Thoracic aorta (tissue), 2 donors: Measurements from ENCODE around the gene REL. TPM values are rescaled to one million over a fixed set of nuclear protein-coding genes. Genes with fewer than 3 reads are reported as not detected.

ENCODE experiments used
- ATAC-seq: fragments of 150-250 bp; one replicate; pipeline ENCODE4 v1.8.0; 2017; ENCODE audit warnings: low read depth; ENCODE audit not compliant: insufficient number of reproducible peaks, low FRiP score
- DNase-seq: peaks from one replicate; pipeline ENCODE4 v3.0.0-alpha.2; 2020; ENCODE audit warnings: low spot score
- H3K27ac ChIP-seq, 2 donors: fragments of 200-600 bp; sonication (generic); 1 replicate in 1 of 2; 2 replicates in 1 of 2; pipeline ENCODE4 v1.5.1; 2016; ENCODE audit warnings: mild to moderate bottlenecking in 2 of 2, moderate library complexity in 2 of 2
- H3K27me3 ChIP-seq: fragments of 200-600 bp; sonication (generic); replicated peaks from 2 replicates; pipeline ENCODE4 v1.6.0; 2016; ENCODE audit warnings: mild to moderate bottlenecking; ENCODE audit not compliant: insufficient read depth
- H3K36me3 ChIP-seq: fragments of 200-600 bp; sonication (generic); one replicate; pipeline ENCODE4 v1.5.1; 2016
- H3K4me1 ChIP-seq, 2 donors: fragments of 200-600 bp; sonication (generic); 1 replicate in 1 of 2; 2 replicates in 1 of 2; pipeline versions ENCODE4 v1.5.1 to v1.6.0; 2016; ENCODE audit warnings: low read depth in 2 of 2, mild to moderate bottlenecking in 1 of 2; ENCODE audit not compliant: control insufficient read depth in 1 of 2
- H3K4me3 ChIP-seq: fragments of 200-600 bp; sonication (generic); 2 replicates; pipeline ENCODE4 v1.5.1; 2016; ENCODE audit warnings: mild to moderate bottlenecking
- H3K9me3 ChIP-seq: fragments of 200-600 bp; sonication (generic); 2 replicates; pipeline ENCODE4 v1.5.1; 2016
- total RNA-seq, 2 donors: library from RNA; depleted of rRNA; stranded (reverse); fragments of >200 nt; gene quantifications; one replicate each; pipeline versions ENCODE4 v1.1.0 to v1.2.3, GENCODE V29; 2016
- TF ChIP-seq, protein P1 (sequence below): fragments of 200-600 bp; sonication (generic); IDR thresholded peaks from one replicate; pipeline ENCODE4 v1.5.1; 2019; ENCODE audit warnings: antibody characterized with exemption

Gene REL
- total RNA-seq, 2 donors from 2014 or later = 15.7 to 26.9 TPM

DNA sequence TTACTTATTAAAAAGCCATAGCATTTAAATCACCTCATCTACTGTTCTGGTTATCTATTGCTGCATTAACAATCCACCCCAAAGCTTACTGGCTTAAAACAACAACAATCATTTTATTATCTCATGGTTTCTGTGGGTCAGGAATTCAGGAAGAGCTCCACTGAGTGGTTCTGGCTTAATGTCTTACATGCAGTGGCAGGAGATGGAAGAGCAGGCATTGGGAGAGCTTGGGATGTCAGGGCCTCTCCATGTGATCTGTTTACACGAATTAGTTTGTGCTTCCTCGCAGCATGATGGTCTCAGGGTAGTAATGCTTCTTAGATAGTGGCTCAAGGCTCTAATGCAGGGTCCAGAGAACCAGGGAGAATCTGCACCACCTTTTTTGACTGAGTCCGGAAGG, 14.4 kb upstream of the REL start:
- DNase-seq = no peak
- ATAC-seq = no peak
- no peak overlapping the region for H3K4me3 ChIP-seq
- H3K36me3 ChIP-seq = no peaks in the 10 kb centered on the region
- H3K9me3 ChIP-seq = no peaks in the 10 kb centered on the region
- H3K27ac ChIP-seq = no peak overlapping the region
- H3K27me3 ChIP-seq = no peaks in the 10 kb centered on the region
- TF ChIP-seq, protein P1, sequence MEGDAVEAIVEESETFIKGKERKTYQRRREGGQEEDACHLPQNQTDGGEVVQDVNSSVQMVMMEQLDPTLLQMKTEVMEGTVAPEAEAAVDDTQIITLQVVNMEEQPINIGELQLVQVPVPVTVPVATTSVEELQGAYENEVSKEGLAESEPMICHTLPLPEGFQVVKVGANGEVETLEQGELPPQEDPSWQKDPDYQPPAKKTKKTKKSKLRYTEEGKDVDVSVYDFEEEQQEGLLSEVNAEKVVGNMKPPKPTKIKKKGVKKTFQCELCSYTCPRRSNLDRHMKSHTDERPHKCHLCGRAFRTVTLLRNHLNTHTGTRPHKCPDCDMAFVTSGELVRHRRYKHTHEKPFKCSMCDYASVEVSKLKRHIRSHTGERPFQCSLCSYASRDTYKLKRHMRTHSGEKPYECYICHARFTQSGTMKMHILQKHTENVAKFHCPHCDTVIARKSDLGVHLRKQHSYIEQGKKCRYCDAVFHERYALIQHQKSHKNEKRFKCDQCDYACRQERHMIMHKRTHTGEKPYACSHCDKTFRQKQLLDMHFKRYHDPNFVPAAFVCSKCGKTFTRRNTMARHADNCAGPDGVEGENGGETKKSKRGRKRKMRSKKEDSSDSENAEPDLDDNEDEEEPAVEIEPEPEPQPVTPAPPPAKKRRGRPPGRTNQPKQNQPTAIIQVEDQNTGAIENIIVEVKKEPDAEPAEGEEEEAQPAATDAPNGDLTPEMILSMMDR = no peak
- no peaks in the 10 kb centered on the region for H3K4me1 ChIP-seq

DNA sequence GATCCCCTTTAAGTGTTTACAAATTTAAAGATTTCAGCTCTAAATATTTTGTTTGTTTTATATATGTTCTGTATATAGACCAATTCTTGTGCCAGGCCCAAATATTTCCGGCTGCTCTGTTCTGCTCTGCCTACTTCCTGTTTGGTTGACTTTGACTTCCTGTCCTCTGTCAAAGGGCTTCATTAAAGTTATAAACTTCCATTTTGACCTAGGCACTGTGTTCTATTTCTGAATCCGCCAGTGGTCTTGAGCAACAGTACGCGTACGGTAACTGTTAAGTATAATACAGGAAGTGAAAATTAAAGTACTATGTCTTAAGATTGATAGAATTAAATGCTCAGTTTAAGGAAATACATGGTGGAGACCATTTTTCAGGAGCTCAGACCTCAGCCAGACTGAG, 13.5 kb upstream of the REL start:
- no peak for ATAC-seq
- Histone ChIP-seq H3K27ac (no peak overlapping the region), H3K27me3 (no peaks in the 10 kb centered on the region), H3K4me3 (no peak overlapping the region), H3K4me1 (no peaks in the 10 kb centered on the region), H3K9me3 (no peaks in the 10 kb centered on the region), H3K36me3 (no peaks in the 10 kb centered on the region)
- TF ChIP-seq, protein P1 = no peak
- DNase-seq = no peak

DNA sequence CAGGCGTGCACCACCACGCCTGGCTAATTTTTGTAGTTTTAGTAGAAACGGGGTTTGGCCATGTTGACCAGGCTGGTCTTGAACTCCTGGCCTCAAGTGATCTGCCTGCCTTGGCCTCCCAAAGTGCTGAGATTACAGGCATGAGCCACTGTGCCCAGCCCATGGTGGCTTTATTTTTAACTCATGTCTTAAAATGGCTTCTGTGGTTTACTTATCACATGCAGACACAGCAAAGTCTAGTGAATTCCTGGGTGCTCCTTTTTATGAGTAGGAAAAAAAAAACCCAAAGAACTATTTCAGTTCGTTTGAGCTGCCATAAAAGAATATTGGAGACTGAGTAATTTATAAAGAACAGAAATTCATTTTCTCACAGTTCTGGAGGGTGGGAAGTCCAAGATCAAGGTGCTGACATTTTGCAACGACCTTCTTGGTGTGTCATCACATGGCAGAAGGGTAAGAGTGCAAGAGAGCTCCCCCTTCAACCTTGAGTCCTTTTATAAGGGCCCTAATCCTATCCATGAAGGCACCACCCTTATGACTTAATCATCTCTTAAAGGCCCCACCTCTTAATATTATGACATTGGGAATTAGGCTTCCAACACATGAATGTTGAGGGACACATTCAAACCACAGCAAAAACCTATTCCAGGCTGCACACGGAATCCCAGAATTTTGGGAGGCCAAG, 12.6 kb upstream of the REL start:
- DNase-seq (no peak), ATAC-seq (no peak)
- no peaks in the 10 kb centered on the region for H3K4me1 ChIP-seq
- no peak overlapping the region for H3K27ac ChIP-seq
- H3K27me3 ChIP-seq = no peaks in the 10 kb centered on the region
- H3K4me3 ChIP-seq = no peak overlapping the region
- no peaks in the 10 kb centered on the region for H3K36me3 ChIP-seq
- TF ChIP-seq, protein P1 = no peak
- H3K9me3 ChIP-seq = no peaks in the 10 kb centered on the region

DNA sequence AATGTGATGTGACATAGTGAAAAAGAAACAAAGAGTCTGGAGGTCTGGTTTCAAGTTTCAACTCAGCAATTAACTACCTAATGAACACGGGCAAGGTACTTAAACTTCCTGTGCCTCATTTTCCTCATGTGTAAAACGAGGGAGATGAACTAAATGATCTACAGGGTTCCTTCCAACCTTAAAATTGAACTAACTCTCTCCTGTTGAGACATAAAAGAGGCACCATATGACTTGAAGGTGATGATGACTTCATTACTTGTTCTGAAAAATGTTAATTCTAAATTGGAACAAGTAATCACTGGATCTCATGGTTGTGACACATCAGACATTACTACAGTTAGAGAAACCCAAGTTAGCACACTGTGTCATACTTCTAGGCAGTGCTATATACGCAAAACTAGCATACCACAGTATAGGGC, 8.9 kb upstream of the REL start:
- no peaks in the 10 kb centered on the region for H3K27me3 ChIP-seq
- no peaks in the 10 kb centered on the region for H3K36me3 ChIP-seq
- no peak overlapping the region for H3K4me3 ChIP-seq
- H3K9me3 ChIP-seq = no peaks in the 10 kb centered on the region
- DNase-seq (no peak), ATAC-seq (no peak)
- no peak overlapping the region for H3K27ac ChIP-seq
- TF ChIP-seq, protein P1 = no peak
- H3K4me1 ChIP-seq = no peaks in the 10 kb centered on the region

DNA sequence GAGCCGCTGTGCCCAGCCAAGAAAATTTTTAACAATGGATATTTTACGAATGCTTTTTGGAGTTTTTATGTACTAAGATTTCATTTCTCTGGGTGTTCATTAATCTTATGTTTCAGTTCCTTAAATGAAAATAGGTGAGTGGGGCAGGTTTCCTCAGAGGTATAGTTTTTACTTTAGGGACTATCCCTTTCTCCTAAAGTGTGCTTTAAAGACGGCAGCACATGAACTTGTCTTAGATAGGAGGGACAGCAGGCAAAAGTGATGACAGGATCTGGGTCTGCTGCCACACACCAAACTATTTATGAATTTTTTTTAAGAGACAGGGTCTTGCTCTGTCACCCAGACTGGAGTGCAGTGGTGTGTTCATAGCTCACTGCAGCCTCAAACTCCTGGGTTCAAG, 8.0 kb upstream of the REL start:
- Histone ChIP-seq H3K9me3 (no peaks in the 10 kb centered on the region), H3K4me3 (no peak overlapping the region), H3K36me3 (no peaks in the 10 kb centered on the region), H3K27me3 (no peaks in the 10 kb centered on the region), H3K27ac (no peak overlapping the region), H3K4me1 (no peaks in the 10 kb centered on the region)
- TF ChIP-seq, protein P1 = no peak
- ATAC-seq (no peak), DNase-seq (no peak)
